OCI-LY3 (cell line): ENCODE measurements around the gene UST.
A peak's percentile ranks its signal among the peaks of the same experiment; 100 is the strongest.

Experiments used
- H2AFZ ChIP-seq: fragments of 200-600, 300-600 bp; shearing (Covaris generic); 2 replicates; pipeline ENCODE4 v1.6.0; 2014; ENCODE audit warnings: antibody characterized with exemption, low read depth, low read length
- H3K27ac ChIP-seq: fragments of 200-600, 300-600 bp; sonication (generic); 2 replicates; pipeline ENCODE4 v1.5.1; 2014; ENCODE audit warnings: mild to moderate bottlenecking, low read length, moderate library complexity, mixed read lengths
- H3K27me3 ChIP-seq: fragments of 200-600, 300-600 bp; sonication (generic); 2 replicates; pipeline ENCODE4 v1.6.1; 2014; ENCODE audit warnings: low read depth, low read length, mixed read lengths
- H3K36me3 ChIP-seq: fragments of 200-600, 300-600 bp; sonication (generic); replicated peaks from 2 replicates; pipeline ENCODE3; 2014; ENCODE audit warnings: low read depth, low read length, mixed read lengths
- H3K4me1 ChIP-seq: fragments of 300-600, 200-600 bp; sonication (generic); 2 replicates; pipeline ENCODE4 v1.6.1; 2014; ENCODE audit warnings: low read length, mixed read lengths
- H3K4me2 ChIP-seq: fragments of 200-600, 300-600 bp; sonication (generic); 2 replicates; pipeline ENCODE4 v1.6.1; 2014; ENCODE audit warnings: low read length, mixed read lengths
- H3K4me3 ChIP-seq: fragments of 300-600, 200-600 bp; sonication (generic); 2 replicates; pipeline ENCODE4 v1.5.1; 2014; ENCODE audit warnings: antibody characterized with exemption, mild to moderate bottlenecking, low read length, moderate library complexity
- H3K79me2 ChIP-seq: fragments of 300-600, 200-600 bp; shearing (Covaris generic); 2 replicates; pipeline ENCODE4 v1.6.1; 2014; ENCODE audit warnings: mild to moderate bottlenecking, low read length, mixed read lengths
- H3K9ac ChIP-seq: fragments of 300-600, 200-600 bp; shearing (Covaris generic); 2 replicates; pipeline ENCODE4 v1.6.0; 2014; ENCODE audit warnings: mild to moderate bottlenecking, low read length, moderate library complexity
- H3K9me3 ChIP-seq: fragments of 200-600, 300-600 bp; shearing (Covaris generic); 2 replicates; pipeline ENCODE4 v1.6.1; 2014; ENCODE audit warnings: low read length, mixed read lengths; ENCODE audit not compliant: insufficient read depth
- H4K20me1 ChIP-seq: fragments of 200-600, 300-600 bp; sonication (generic); 2 replicates; pipeline ENCODE4 v1.6.1; 2016; ENCODE audit warnings: low read length, mixed read lengths; ENCODE audit not compliant: insufficient read depth
- CTCF ChIP-seq: fragments of 200-600, 300-600 bp; sonication (generic); IDR thresholded peaks from 2 replicates; pipeline ENCODE4 v1.5.1; 2014; ENCODE audit warnings: antibody characterized with exemption, low read length, low read depth
- EZH2phosphoT487 ChIP-seq: fragments of 200-600 bp; shearing (Covaris generic); IDR thresholded peaks from 2 replicates; pipeline ENCODE4 v1.6.1; 2018; ENCODE audit warnings: antibody characterized with exemption, mixed run types, low read depth

Gene UST

GRCh38 chr6:149024361-149024760 is 277.5 kb downstream of the UST start:
- Histone ChIP-seq H4K20me1 (peaks cover 4% of the 10 kb centered on the region; the same call in 1 of the 2 replicates), H3K4me1 (peaks cover 8% of the 10 kb centered on the region), H3K36me3 (peaks cover 48% of the 10 kb centered on the region), H3K9me3 (no peaks in the 10 kb centered on the region), H2AFZ (no peak overlapping the region), H3K9ac (no peak overlapping the region), H3K79me2 (peaks cover 18% of the 10 kb centered on the region), H3K4me2 (no peak overlapping the region), H3K4me3 (no peak overlapping the region), H3K27ac (no peak overlapping the region), H3K27me3 (no peaks in the 10 kb centered on the region)
- TF ChIP-seq CTCF (no peak), EZH2phosphoT487 (no peak)

GRCh38 chr6:149025061-149025460 is 278.2 kb downstream of the UST start:
- Histone ChIP-seq H4K20me1 (peaks cover 4% of the 10 kb centered on the region; the same call in 1 of the 2 replicates), H3K9ac (no peak overlapping the region), H2AFZ (no peak overlapping the region), H3K9me3 (no peaks in the 10 kb centered on the region), H3K4me1 (peaks cover 15% of the 10 kb centered on the region), H3K79me2 (peaks cover 25% of the 10 kb centered on the region), H3K4me3 (no peak overlapping the region), H3K36me3 (peaks cover 48% of the 10 kb centered on the region), H3K27me3 (no peaks in the 10 kb centered on the region), H3K4me2 (no peak overlapping the region), H3K27ac (no peak overlapping the region)
- TF ChIP-seq CTCF: no peak
- no peak for TF ChIP-seq EZH2phosphoT487

- Histone ChIP-seq H3K4me3 (no peak overlapping the region), H3K27ac (no peak overlapping the region), H3K9ac (no peak overlapping the region), H3K79me2 (peaks cover 39% of the 10 kb centered on the region), H3K4me1 (peaks cover 29% of the 10 kb centered on the region), H4K20me1 (peaks cover 4% of the 10 kb centered on the region; the same call in 1 of the 2 replicates), H2AFZ (no peak overlapping the region), H3K36me3 (peaks cover 48% of the 10 kb centered on the region), H3K27me3 (no peaks in the 10 kb centered on the region), H3K4me2 (no peak overlapping the region), H3K9me3 (no peaks in the 10 kb centered on the region)
- TF ChIP-seq EZH2phosphoT487 (no peak), CTCF (peak; percentile 53)
Observed at GRCh38 chr6:149026530-149026942, 279.7 kb downstream of the UST start.

GRCh38 chr6:149027484-149027883 is 280.7 kb downstream of the UST start:
- peaks cover 33% of the 10 kb centered on the region for H3K4me1 ChIP-seq
- H3K9ac ChIP-seq: no peak overlapping the region
- no peak for TF ChIP-seq CTCF
- TF ChIP-seq EZH2phosphoT487: no peak
- H3K4me2 ChIP-seq: no peak overlapping the region
- H2AFZ ChIP-seq: no peak overlapping the region
- no peaks in the 10 kb centered on the region for H3K27me3 ChIP-seq
- no peak overlapping the region for H3K4me3 ChIP-seq
- H3K9me3 ChIP-seq: no peaks in the 10 kb centered on the region
- peaks cover 4% of the 10 kb centered on the region; the same call in 1 of the 2 replicates for H4K20me1 ChIP-seq
- no peak overlapping the region for H3K27ac ChIP-seq
- peaks cover 49% of the 10 kb centered on the region for H3K79me2 ChIP-seq
- H3K36me3 ChIP-seq: peaks cover 48% of the 10 kb centered on the region
